ENCODE measurements around the gene TMEM8B.

- TF ChIP-seq CTCF (conservative IDR thresholded peaks at IDR 0.05) (no peak; the same call in 1 of the 2 replicates), EZH2 (IDR thresholded peaks at IDR 0.05; ENCODE audit: low read depth) (no peak)
Measured at GRCh38 chr9:35835216-35835632, 6.2 kb downstream of the TMEM8B start.
